Measurements from ENCODE around the gene MSH5. TPM values are rescaled to one million over a fixed set of nuclear protein-coding genes. Genes with fewer than 3 reads are reported as not detected.

The MSH5 gene
- total and polyA plus RNA-seq, 9 of the 15 experiments (the other 6 are each of a cell fraction or from before 2014, with no cell fraction given): 12.5 to 104 (median 46.6) TPM

DNA sequence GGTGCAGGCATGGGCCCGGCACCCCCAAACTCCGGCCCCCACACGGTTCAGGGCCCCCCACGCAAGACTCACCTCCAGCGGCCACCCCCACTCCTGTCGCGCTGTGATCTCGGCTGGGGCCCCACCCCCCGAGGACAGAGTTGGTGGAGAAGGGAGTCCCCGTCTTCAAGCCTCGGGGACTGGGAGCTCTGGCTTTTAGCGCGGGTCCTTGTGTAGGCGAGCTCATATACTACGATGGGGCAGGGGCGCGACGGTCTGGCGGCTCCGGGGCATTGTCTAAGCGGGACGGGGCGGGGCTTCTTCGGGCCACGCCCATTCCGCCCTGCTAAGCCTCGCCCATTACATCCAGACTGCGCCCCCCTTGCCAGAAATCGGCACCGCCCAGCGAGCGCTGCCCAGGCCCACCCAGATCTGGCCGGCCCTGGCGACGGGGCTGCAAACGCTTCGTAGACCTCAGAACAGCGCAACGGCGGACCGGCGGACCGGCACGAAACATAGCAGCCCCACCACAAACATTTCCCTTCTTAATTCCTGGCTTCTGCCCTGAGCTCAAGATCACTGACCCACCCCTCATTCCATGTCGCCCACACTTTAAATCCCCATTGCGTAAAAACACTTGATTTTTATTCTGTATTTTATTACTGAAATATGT lies 9.7 kb upstream of the MSH5 start (continued):
- TF ChIP-seq JUN (IDR thresholded peaks at IDR 0.05; ENCODE audit: borderline replicate concordance, low read depth, low read length): peak; percentile 59; the same call in 1 of the 2 replicates
- TF ChIP-seq JUN (CRISPR knock-in tag; IDR thresholded peaks at IDR 0.05; ENCODE audit: borderline replicate concordance): no peak
- TF ChIP-seq, protein P1, sequence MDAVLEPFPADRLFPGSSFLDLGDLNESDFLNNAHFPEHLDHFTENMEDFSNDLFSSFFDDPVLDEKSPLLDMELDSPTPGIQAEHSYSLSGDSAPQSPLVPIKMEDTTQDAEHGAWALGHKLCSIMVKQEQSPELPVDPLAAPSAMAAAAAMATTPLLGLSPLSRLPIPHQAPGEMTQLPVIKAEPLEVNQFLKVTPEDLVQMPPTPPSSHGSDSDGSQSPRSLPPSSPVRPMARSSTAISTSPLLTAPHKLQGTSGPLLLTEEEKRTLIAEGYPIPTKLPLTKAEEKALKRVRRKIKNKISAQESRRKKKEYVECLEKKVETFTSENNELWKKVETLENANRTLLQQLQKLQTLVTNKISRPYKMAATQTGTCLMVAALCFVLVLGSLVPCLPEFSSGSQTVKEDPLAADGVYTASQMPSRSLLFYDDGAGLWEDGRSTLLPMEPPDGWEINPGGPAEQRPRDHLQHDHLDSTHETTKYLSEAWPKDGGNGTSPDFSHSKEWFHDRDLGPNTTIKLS (IDR thresholded peaks at IDR 0.05; ENCODE audit: borderline replicate concordance, low read depth): no peak
- TF ChIP-seq NONO (IDR thresholded peaks at IDR 0.05; ENCODE audit: low read depth in 2 of 2, low read length in 1 of 2): no peak
- no peak for TF ChIP-seq SRSF7 (optimal IDR thresholded peaks at IDR 0.05; ENCODE audit: low read depth, low read length)
- 0 out of 2 replicates have a peak, but pooled peaks have one; percentile 54 for TF ChIP-seq CEBPG (CRISPR knock-in tag; IDR thresholded peaks at IDR 0.05)
- TF ChIP-seq CEBPG (tag; conservative IDR thresholded peaks at IDR 0.05 in 1 of 2, IDR thresholded peaks at IDR 0.05 in 1 of 2): no peak
- TF ChIP-seq GATA2 (CRISPR knock-in tag; IDR thresholded peaks at IDR 0.05): no peak
- 0 out of 2 replicates have a peak, but pooled peaks have one; percentile 6 for TF ChIP-seq NR2C2 (CRISPR knock-in tag; IDR thresholded peaks at IDR 0.05)
- TF ChIP-seq NR2C2 (tag; IDR thresholded peaks at IDR 0.05): no peak
- no peak for TF ChIP-seq FOXP1 (CRISPR knock-in tag; IDR thresholded peaks at IDR 0.05)
- TF ChIP-seq ZFP36 (IDR thresholded peaks at IDR 0.05; ENCODE audit: low read depth, low read length, partially characterized antibody): no peak
- TF ChIP-seq ZNF175 (CRISPR knock-in tag; IDR thresholded peaks at IDR 0.05; ENCODE audit: low read depth): no peak
- TF ChIP-seq SAP30 (IDR thresholded peaks at IDR 0.05; ENCODE audit: borderline replicate concordance, insufficient read depth, low read depth, low read length, poor library complexity, severe bottlenecking): no peak
- peak; percentile 17 for TF ChIP-seq NCOA4 (IDR thresholded peaks at IDR 0.05; ENCODE audit: partially characterized antibody)
- no peak for TF ChIP-seq NR1H2 (CRISPR knock-in tag; IDR thresholded peaks at IDR 0.05)
- TF ChIP-seq CSDE1 (IDR thresholded peaks at IDR 0.05): no peak
- TF ChIP-seq NFIX (CRISPR knock-in tag; IDR thresholded peaks at IDR 0.05; ENCODE audit: low read depth): 0 out of 2 replicates have a peak, but pooled peaks have one; percentile 15
- peak; percentile 60; the same call in 1 of the 2 replicates for TF ChIP-seq PHB2 (IDR thresholded peaks at IDR 0.05; ENCODE audit: low read depth)
- TF ChIP-seq CBX2 (IDR thresholded peaks at IDR 0.05; ENCODE audit: insufficient read depth, low read length, poor library complexity, severe bottlenecking): no peak
- TF ChIP-seq, protein P2, sequence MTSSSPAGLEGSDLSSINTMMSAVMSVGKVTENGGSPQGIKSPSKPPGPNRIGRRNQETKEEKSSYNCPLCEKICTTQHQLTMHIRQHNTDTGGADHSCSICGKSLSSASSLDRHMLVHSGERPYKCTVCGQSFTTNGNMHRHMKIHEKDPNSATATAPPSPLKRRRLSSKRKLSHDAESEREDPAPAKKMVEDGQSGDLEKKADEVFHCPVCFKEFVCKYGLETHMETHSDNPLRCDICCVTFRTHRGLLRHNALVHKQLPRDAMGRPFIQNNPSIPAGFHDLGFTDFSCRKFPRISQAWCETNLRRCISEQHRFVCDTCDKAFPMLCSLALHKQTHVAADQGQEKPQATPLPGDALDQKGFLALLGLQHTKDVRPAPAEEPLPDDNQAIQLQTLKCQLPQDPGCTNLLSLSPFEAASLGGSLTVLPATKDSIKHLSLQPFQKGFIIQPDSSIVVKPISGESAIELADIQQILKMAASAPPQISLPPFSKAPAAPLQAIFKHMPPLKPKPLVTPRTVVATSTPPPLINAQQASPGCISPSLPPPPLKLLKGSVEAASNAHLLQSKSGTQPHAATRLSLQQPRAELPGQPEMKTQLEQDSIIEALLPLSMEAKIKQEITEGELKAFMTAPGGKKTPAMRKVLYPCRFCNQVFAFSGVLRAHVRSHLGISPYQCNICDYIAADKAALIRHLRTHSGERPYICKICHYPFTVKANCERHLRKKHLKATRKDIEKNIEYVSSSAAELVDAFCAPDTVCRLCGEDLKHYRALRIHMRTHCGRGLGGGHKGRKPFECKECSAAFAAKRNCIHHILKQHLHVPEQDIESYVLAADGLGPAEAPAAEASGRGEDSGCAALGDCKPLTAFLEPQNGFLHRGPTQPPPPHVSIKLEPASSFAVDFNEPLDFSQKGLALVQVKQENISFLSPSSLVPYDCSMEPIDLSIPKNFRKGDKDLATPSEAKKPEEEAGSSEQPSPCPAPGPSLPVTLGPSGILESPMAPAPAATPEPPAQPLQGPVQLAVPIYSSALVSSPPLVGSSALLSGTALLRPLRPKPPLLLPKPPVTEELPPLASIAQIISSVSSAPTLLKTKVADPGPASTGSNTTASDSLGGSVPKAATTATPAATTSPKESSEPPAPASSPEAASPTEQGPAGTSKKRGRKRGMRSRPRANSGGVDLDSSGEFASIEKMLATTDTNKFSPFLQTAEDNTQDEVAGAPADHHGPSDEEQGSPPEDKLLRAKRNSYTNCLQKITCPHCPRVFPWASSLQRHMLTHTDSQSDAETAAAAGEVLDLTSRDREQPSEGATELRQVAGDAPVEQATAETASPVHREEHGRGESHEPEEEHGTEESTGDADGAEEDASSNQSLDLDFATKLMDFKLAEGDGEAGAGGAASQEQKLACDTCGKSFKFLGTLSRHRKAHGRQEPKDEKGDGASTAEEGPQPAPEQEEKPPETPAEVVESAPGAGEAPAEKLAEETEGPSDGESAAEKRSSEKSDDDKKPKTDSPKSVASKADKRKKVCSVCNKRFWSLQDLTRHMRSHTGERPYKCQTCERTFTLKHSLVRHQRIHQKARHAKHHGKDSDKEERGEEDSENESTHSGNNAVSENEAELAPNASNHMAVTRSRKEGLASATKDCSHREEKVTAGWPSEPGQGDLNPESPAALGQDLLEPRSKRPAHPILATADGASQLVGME (CRISPR knock-in tag; IDR thresholded peaks at IDR 0.05): peak; percentile 95
